LoVo (cell line): ENCODE measurements around the gene MPPED1.
A peak's percentile ranks its signal among the peaks of the same experiment; 100 is the strongest.

ENCODE experiments used
- DNase-seq: peaks from one replicate; pipeline ENCODE4 v3.0.0-alpha.2; 2016; ENCODE audit warnings: low spot score

The MPPED1 gene

GRCh38 chr22:43521716-43522115 lies 109.9 kb downstream of the MPPED1 start:
- no peak for DNase-seq

- DNase-seq, result no peak
Observed at GRCh38 chr22:43526117-43526655, 114.4 kb downstream of the MPPED1 start.

- no peak for DNase-seq
Observed at GRCh38 chr22:43526946-43527345, 115.1 kb downstream of the MPPED1 start.

GRCh38 chr22:43528601-43529360 lies 117.0 kb downstream of the MPPED1 start:
- DNase-seq, result no peak

GRCh38 chr22:43529461-43529860 lies 117.6 kb downstream of the MPPED1 start:
- DNase-seq, result no peak

- DNase-seq, result peak; percentile 4
Observed at GRCh38 chr22:43529934-43530333, 118.1 kb downstream of the MPPED1 start.

- DNase-seq, result no peak
Observed at GRCh38 chr22:43530349-43531201, 118.8 kb downstream of the MPPED1 start.

- no peak for DNase-seq
Observed at GRCh38 chr22:43531651-43532050, 119.8 kb downstream of the MPPED1 start.

GRCh38 chr22:43532301-43533155 lies 120.7 kb downstream of the MPPED1 start:
- DNase-seq, result no peak

- DNase-seq, result no peak
Observed at GRCh38 chr22:43533156-43533530, 121.3 kb downstream of the MPPED1 start.

- no peak for DNase-seq
Observed at GRCh38 chr22:43533656-43534428, 122.0 kb downstream of the MPPED1 start.

GRCh38 chr22:43534916-43535315 lies 123.1 kb downstream of the MPPED1 start:
- DNase-seq, result no peak

GRCh38 chr22:43535336-43535735 lies 123.5 kb downstream of the MPPED1 start:
- DNase-seq, result no peak

GRCh38 chr22:43535741-43536140 lies 123.9 kb downstream of the MPPED1 start:
- no peak for DNase-seq

- DNase-seq, result no peak
Observed at GRCh38 chr22:43537019-43537585, 125.3 kb downstream of the MPPED1 start.

- no peak for DNase-seq
Observed at GRCh38 chr22:43539572-43540528, 128.0 kb downstream of the MPPED1 start.

GRCh38 chr22:43540529-43540923 lies 128.7 kb downstream of the MPPED1 start:
- no peak for DNase-seq

GRCh38 chr22:43541022-43541421 lies 129.2 kb downstream of the MPPED1 start:
- DNase-seq, result no peak

- DNase-seq, result no peak
Observed at GRCh38 chr22:43541462-43542407, 129.9 kb downstream of the MPPED1 start.
